ENCODE data around the gene PCYT2.
"Not testable (repeated sequence)": the region's sequence is repeated elsewhere in the genome, so short reads cannot be mapped to it uniquely, and the experiment has no call there.

Gene PCYT2

GRCh38 chr17:81911277-81911961, at the start of gene PCYT2:
Gene PCYT2, minus strand, starts transcription at chr17:81911399. Its CDS starts 44 bp downstream, at chr17:81911355.
- DNase-seq = peak; percentile 94

GRCh38 chr17:81960130-81960958, 49.1 kb upstream of the PCYT2 start:
- no peak for DNase-seq

- DNase-seq = peak; percentile 55
These were observed 48.3 kb upstream of the PCYT2 start for GRCh38 chr17:81959362-81960129.

GRCh38 chr17:81958633-81959342, 47.6 kb upstream of the PCYT2 start:
- DNase-seq = no peak

- DNase-seq = no peak
These were observed 46.7 kb upstream of the PCYT2 start for GRCh38 chr17:81957691-81958432.

GRCh38 chr17:81956607-81957589, 45.7 kb upstream of the PCYT2 start:
- no peak for DNase-seq

- DNase-seq = no peak
These were observed 44.8 kb upstream of the PCYT2 start for GRCh38 chr17:81955756-81956544.

- DNase-seq = no peak
These were observed 44.0 kb upstream of the PCYT2 start for GRCh38 chr17:81955058-81955681.

GRCh38 chr17:81954131-81955057, 43.2 kb upstream of the PCYT2 start:
- no peak for DNase-seq

GRCh38 chr17:81953443-81953842, 42.2 kb upstream of the PCYT2 start:
- not testable (repeated sequence) for DNase-seq

GRCh38 chr17:81952792-81953228, 41.6 kb upstream of the PCYT2 start:
- no peak for DNase-seq

- no peak for DNase-seq
These were observed 40.8 kb upstream of the PCYT2 start for GRCh38 chr17:81951785-81952684.

- DNase-seq = no peak
These were observed 39.3 kb upstream of the PCYT2 start for GRCh38 chr17:81950501-81950900.

- DNase-seq = no peak
These were observed 37.6 kb upstream of the PCYT2 start for GRCh38 chr17:81948635-81949378.

- DNase-seq = no peak
These were observed 36.0 kb upstream of the PCYT2 start, which contains the start of gene MYADML2 for GRCh38 chr17:81947189-81947588. Gene MYADML2, minus strand, starts transcription at chr17:81947233. Its CDS starts 5,492 bp downstream, at chr17:81941741.

- DNase-seq = no peak
These were observed 33.7 kb upstream of the PCYT2 start for GRCh38 chr17:81944858-81945257.

Measured in midbrain (tissue), 1 donor.